NCI-H187 (cell line): ENCODE data around the gene EFCAB8.
"Not testable (repeated sequence)": the region's sequence is repeated elsewhere in the genome, so short reads cannot be mapped to it uniquely, and the experiment has no call there.

ENCODE experiments used
- DNase-seq, 2 experiments: peaks; one replicate each; lab custom pipeline; 2025; lab: John Stamatoyannopoulos, UW

EFCAB8 gene

GRCh38 chr20:32886652-32887051 lies 27.9 kb downstream of the EFCAB8 start:
- DNase-seq, result no peak

- DNase-seq, result no peak
These were observed 28.8 kb downstream of the EFCAB8 start for GRCh38 chr20:32887492-32887891.

GRCh38 chr20:32888636-32889035 lies 29.9 kb downstream of the EFCAB8 start:
- no peak for DNase-seq

GRCh38 chr20:32889281-32889680 lies 30.6 kb downstream of the EFCAB8 start:
- no peak for DNase-seq

- no peak for DNase-seq
These were observed 32.8 kb downstream of the EFCAB8 start for GRCh38 chr20:32891491-32891890.

GRCh38 chr20:32891926-32892660 lies 33.4 kb downstream of the EFCAB8 start:
- DNase-seq, result no peak

GRCh38 chr20:32893263-32894025 lies 34.7 kb downstream of the EFCAB8 start:
- DNase-seq, result no peak

GRCh38 chr20:32894026-32894483 lies 35.3 kb downstream of the EFCAB8 start:
- DNase-seq, result no peak

- no peak for DNase-seq
These were observed 36.1 kb downstream of the EFCAB8 start for GRCh38 chr20:32894711-32895355.

- DNase-seq, result no peak
These were observed 38.0 kb downstream of the EFCAB8 start for GRCh38 chr20:32896521-32897280.

- no peak for DNase-seq
These were observed 40.0 kb downstream of the EFCAB8 start for GRCh38 chr20:32898729-32899128.

GRCh38 chr20:32902456-32903420 lies 44.0 kb downstream of the EFCAB8 start:
- no peak for DNase-seq

GRCh38 chr20:32903666-32904175 lies 45.0 kb downstream of the EFCAB8 start:
- DNase-seq, result no peak

GRCh38 chr20:32904678-32905077 lies 46.0 kb downstream of the EFCAB8 start:
- not testable (repeated sequence) for DNase-seq

- DNase-seq, result no peak
These were observed 47.5 kb downstream of the EFCAB8 start for GRCh38 chr20:32906200-32906599.

GRCh38 chr20:32906871-32907495 lies 48.3 kb downstream of the EFCAB8 start:
- DNase-seq, result no peak

GRCh38 chr20:32907886-32908285 lies 49.2 kb downstream of the EFCAB8 start:
- no peak for DNase-seq

- no peak for DNase-seq
These were observed 49.9 kb downstream of the EFCAB8 start for GRCh38 chr20:32908334-32909292.

- no peak for DNase-seq
These were observed 50.7 kb downstream of the EFCAB8 start for GRCh38 chr20:32909451-32909850.
